ENCODE data around the gene DIAPH1. TPM values are rescaled to one million over a fixed set of nuclear protein-coding genes. Genes with fewer than 3 reads are reported as not detected.
A peak's percentile ranks its signal among the peaks of the same experiment; 100 is the strongest.

Gene DIAPH1
- total RNA-seq, 3 donors from 2014 or later: 58.8 to 64.8 (median 63.6) TPM

GRCh38 chr5:141521244-141521781 is 97.5 kb downstream of the DIAPH1 start:
- peak in 1 of 2 donors; percentile 80 for DNase-seq (ENCODE audit: low spot score in 2 of 2)
- TF ChIP-seq CTCF (IDR thresholded peaks at IDR 0.05) (no peak), POLR2A (IDR thresholded peaks at IDR 0.05) (no peak), POLR2AphosphoS5 (IDR thresholded peaks at IDR 0.05) (peak in 2 of 3 donors; percentile 46 to 80)
- H3K9me3 ChIP-seq: no peaks in the 10 kb centered on the region
- H3K36me3 ChIP-seq: no peaks in the 10 kb centered on the region
- H3K4me3 ChIP-seq: no peak overlapping the region
- H3K27me3 ChIP-seq: no peaks in the 10 kb centered on the region
- intact Hi-C loops (cut with DNase I; ENCODE audit: low total_unique reads): no loop called here
- H3K27ac ChIP-seq: peak overlapping the region; percentile 77 to 92
- peaks cover 0 to 16% of the 10 kb centered on the region in 2 donors for H3K4me1 ChIP-seq

GRCh38 chr5:141519605-141520565 is 98.9 kb downstream of the DIAPH1 start:
- TF ChIP-seq CTCF (IDR thresholded peaks at IDR 0.05) (no peak), POLR2AphosphoS5 (IDR thresholded peaks at IDR 0.05) (no peak), POLR2A (IDR thresholded peaks at IDR 0.05) (no peak)
- H3K27me3 ChIP-seq: no peaks in the 10 kb centered on the region
- H3K4me1 ChIP-seq: peaks cover 0 to 13% of the 10 kb centered on the region in 2 donors
- H3K27ac ChIP-seq: peak overlapping the region in 1 of 2 donors; percentile 92
- intact Hi-C loops (cut with DNase I; ENCODE audit: low total_unique reads): no loop called here
- DNase-seq (ENCODE audit: low spot score in 2 of 2): no peak
- no peaks in the 10 kb centered on the region for H3K9me3 ChIP-seq
- H3K36me3 ChIP-seq: no peaks in the 10 kb centered on the region
- no peak overlapping the region for H3K4me3 ChIP-seq

GRCh38 chr5:141518618-141519015 is 100.2 kb downstream of the DIAPH1 start:
- H3K36me3 ChIP-seq: no peaks in the 10 kb centered on the region
- H3K4me3 ChIP-seq: no peak overlapping the region
- H3K9me3 ChIP-seq: no peaks in the 10 kb centered on the region
- no peak for TF ChIP-seq POLR2A (IDR thresholded peaks at IDR 0.05)
- no peak for TF ChIP-seq POLR2AphosphoS5 (IDR thresholded peaks at IDR 0.05)
- TF ChIP-seq CTCF (IDR thresholded peaks at IDR 0.05): no peak
- H3K27me3 ChIP-seq: no peaks in the 10 kb centered on the region
- peaks cover 7 to 21% of the 10 kb centered on the region in 2 donors for H3K4me1 ChIP-seq
- no peak for DNase-seq (ENCODE audit: low spot score in 2 of 2)
- intact Hi-C loops (cut with DNase I; ENCODE audit: low total_unique reads): no loop called here
- no peak overlapping the region for H3K27ac ChIP-seq

GRCh38 chr5:141517880-141518617 is 100.8 kb downstream of the DIAPH1 start:
- peaks cover 7 to 21% of the 10 kb centered on the region in 2 donors for H3K4me1 ChIP-seq
- no peak for DNase-seq (ENCODE audit: low spot score in 2 of 2)

More at GRCh38 chr5:141517880-141518617, 100.8 kb downstream of the DIAPH1 start:
- Histone ChIP-seq H3K27me3 (no peaks in the 10 kb centered on the region), H3K4me3 (no peak overlapping the region), H3K9me3 (no peaks in the 10 kb centered on the region), H3K36me3 (no peaks in the 10 kb centered on the region), H3K27ac (no peak overlapping the region)
- TF ChIP-seq POLR2A (IDR thresholded peaks at IDR 0.05) (no peak), CTCF (IDR thresholded peaks at IDR 0.05) (no peak), POLR2AphosphoS5 (IDR thresholded peaks at IDR 0.05) (no peak)
- intact Hi-C loops (cut with DNase I; ENCODE audit: low total_unique reads): no loop called here

Data from breast epithelium (tissue), 4 donors.